Fibroblast of gingiva (primary cell): ENCODE measurements around the gene MYLK4.
A peak's percentile ranks its signal among the peaks of the same experiment; 100 is the strongest.

Experiments used
- DNase-seq: peaks from one replicate; pipeline ENCODE4 v3.0.0-alpha.2; 2011; ENCODE audit warnings: low read depth

Gene MYLK4

DNA sequence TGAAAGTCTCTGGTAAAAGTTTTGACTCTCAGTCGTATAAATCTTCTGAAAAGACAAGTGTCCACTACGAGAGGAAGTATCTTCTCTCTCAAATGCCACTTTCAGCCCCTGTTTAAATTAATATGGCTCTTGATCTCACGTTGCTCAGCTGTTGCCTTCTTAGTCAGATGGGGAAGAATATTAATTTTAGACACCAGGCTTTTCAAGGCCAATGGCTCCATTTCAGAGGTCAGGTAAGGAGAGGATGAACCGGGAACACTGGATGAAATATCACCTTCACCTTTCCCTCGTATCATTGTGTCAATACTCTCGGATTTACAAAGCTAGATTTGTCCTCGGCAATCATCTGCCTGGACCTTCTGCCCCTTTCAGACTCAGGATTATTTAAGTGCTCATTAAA is at the start of gene MYLK4:
Gene MYLK4, minus strand, starts transcription at position 91 of the 400 bp plus-strand sequence. CDS start 1,628 bp downstream, outside the sequence.
- no peak for DNase-seq

DNA sequence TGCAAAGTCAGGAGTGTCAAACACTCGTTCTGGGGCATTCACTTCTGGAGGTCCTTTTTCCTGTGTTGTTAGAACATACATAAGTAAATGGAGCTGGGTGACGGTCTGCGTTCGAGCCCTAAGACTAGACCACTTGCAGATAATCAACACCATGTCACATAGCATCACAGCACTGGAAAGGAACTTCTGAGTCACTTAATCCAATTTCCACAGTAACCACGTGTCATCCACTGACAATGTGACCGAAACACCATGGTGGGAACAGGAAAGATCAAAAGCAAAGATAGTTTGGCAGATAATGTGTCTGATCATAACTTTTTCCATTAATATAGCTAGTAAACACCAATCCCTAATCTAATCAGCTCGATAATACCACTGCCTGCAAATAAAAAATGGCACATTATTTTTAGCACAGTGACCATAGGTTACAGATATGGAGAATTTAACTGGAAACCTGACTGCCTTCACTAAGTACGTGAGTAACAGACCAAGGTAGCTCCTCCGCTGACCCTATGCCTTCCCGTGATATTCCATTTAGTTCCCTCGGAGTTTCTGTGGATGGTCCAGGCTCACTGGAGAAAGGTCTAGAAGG is 49.3 kb upstream of the MYLK4 start:
- no peak for DNase-seq

- DNase-seq = no peak
These were observed 47.9 kb upstream of the MYLK4 start for GRCh38 chr6:2798586-2799134.

DNA sequence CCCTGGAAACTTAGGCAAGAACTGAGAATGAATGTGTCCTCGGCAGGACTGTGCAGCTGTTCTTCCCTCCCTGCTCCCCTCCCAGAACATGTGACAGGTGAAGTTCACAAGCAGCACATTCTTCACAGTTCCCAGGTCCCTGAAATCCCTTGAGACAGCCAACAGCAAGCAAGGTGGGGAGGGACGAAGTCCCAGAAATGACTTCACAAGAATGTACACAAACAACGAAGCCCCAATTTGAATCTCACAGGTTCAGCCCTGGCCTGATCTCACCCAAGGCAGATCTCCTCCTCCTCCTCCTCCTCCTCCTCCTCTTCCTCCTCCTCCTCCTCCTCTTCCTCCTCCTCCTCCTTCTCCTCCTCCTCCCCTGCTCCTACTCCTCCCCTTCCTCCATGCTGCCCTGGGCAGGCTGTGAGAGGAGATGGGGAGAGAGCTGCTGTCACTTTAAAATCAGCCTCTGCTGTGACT is 46.9 kb upstream of the MYLK4 start:
- DNase-seq = no peak

- DNase-seq = no peak
These were observed 46.1 kb upstream of the MYLK4 start for GRCh38 chr6:2796861-2797260.

- no peak for DNase-seq
These were observed 45.2 kb upstream of the MYLK4 start for GRCh38 chr6:2795956-2796355.

DNA sequence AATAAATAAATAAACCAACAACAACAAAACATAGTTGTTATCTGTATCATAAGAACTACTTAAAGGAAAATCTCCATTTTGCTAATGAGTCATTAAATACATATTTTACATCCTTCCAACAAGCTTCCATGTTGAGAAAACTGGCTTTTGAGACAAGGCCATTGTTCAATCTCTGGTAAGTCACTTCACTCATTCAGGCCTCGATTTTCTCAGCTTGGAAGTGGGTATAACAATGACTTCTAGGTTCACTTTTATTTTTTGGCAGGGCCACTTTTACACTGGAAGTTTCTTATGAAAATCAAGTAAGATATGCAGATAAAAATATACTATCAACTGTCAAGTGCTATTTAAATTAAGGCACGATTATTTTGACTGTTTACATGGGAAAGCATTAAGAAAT is 44.4 kb upstream of the MYLK4 start:
- no peak for DNase-seq

DNA sequence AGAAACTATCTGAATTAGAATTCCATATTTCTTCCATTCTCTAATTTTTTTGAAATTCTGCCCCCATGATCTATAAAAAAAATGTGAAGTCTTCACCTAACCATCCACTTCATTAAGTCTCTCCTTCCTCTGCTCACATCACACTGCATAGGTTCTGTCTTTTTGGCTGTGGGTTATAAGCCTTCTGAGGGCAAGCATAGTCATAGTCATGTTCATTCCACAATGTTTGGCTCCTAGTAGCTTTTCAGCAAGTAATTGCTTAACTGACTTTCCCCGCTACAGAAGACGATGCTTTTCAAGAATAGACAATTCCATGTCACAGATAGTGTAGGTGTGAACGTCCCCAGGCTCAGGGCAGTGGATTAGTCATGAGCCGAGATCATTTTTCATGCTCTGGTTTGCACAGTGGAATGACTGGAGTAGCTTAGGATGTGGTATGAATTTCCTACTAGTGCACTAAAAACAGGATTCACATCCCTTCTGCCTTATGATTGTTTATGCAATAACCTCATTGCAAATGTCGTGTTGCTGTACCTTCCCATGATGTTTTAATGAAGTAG is 43.5 kb upstream of the MYLK4 start:
- DNase-seq = no peak

GRCh38 chr6:2793534-2794151 is 42.9 kb upstream of the MYLK4 start:
- no peak for DNase-seq

GRCh38 chr6:2792330-2793110 is 41.8 kb upstream of the MYLK4 start:
- no peak for DNase-seq

GRCh38 chr6:2791450-2791974 is 40.8 kb upstream of the MYLK4 start:
- peak; percentile 23 for DNase-seq

- DNase-seq = peak; percentile 87
These were observed 40.1 kb upstream of the MYLK4 start for GRCh38 chr6:2790588-2791449.

DNA sequence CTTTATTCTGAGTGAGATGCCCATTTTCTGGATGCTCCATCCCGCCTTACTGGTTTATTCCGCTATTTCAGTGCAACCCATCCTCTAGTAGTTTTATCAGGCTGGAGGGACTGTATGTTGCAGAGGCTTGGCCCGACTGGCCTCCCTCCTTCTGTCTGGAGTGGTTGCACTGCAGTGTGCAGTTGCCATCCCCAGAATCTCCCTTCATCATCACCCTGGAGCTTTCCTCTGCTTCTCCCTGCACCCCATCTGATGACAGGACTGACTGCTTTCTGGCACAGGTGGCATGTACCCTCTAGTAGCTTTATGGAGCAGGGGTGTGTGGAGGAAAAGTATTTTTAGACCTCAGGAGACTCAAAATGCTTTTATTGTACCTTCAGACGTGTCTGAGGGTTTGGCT is 35.5 kb upstream of the MYLK4 start:
- DNase-seq = no peak

GRCh38 chr6:2784930-2785329 is 34.2 kb upstream of the MYLK4 start:
- DNase-seq = no peak

- DNase-seq = no peak
These were observed 33.3 kb upstream of the MYLK4 start for GRCh38 chr6:2784061-2784460.

- DNase-seq = no peak
These were observed 32.7 kb upstream of the MYLK4 start for GRCh38 chr6:2783188-2783963.

DNA sequence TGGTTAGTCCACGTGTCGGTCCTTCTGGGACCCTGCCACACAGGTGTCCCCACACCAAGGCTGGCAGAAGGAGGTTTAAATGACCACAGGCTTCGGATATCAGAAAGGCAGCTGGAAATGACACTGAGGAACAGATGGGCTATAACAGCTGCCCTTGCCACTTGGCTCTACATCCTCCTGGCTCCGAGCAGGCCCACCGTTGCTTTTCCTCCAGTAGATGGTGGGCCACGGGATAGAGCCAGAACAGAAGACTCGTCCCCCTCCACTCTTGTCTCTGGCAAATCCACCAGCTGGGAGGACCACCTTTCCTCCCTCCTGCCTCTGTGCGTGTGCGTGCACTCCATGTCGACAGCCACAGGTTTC is 32.1 kb upstream of the MYLK4 start:
- DNase-seq = no peak

DNA sequence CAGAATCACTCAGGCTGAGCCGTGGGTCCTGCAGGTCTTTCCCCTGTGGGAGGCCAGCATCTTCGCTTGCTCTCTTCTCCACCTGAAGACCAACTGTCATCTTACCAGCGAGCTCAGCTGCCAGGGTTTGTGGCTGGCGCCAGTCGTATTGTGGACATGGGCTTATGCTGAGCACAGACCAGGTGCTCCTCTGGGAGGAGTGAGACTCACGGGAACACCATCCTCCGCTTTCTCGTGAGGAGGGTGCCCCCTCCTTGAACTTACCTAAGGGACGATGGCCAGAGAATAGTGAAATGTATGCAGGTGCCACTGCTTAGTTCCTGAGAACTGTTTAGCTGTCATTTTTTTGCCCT is 31.6 kb upstream of the MYLK4 start:
- no peak for DNase-seq

- no peak for DNase-seq
These were observed 31.1 kb upstream of the MYLK4 start for GRCh38 chr6:2781685-2782355.

DNA sequence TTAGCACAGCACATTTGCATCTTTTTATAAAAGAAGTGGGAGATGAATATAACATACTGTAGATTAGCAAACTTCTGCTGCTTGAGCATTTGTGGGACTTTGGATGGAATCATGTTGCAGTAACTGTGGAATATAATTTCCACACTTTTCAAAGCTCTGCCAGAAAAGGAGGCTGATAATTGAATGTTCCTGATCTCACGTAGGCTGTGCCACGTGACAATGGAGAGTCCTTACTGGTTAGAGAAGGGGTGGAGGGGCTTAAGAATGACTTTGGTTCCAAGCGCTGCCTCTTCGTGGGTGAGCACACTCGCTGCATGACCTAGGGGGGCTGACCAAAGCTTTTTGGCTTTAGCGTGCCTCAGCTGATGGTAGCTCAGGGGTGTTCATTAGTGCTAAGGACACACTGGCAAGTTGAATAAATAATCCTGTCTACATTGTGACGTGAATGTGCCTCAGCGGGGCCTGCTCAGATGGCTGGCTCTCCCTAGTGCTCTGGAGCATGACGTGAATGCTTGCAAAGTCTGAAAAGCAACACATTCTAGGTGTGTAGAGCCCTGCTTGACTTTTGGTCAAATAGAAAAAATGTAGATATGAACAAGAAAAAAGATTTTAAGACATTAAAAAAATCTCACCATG is 29.5 kb upstream of the MYLK4 start:
- no peak for DNase-seq
